Right forelimb (tissue), 1 donor: ENCODE results near the gene RAC2.

Experiments used
- DNase-seq: peaks from one replicate; pipeline ENCODE4 v3.0.0-alpha.2; 2018

Gene RAC2

GRCh38 chr22:37233751-37234631, 10.1 kb downstream of the RAC2 start:
- DNase-seq = no peak

- peak; percentile 19 for DNase-seq
Measured at GRCh38 chr22:37233371-37233750, 10.7 kb downstream of the RAC2 start.

GRCh38 chr22:37232140-37232998, 11.7 kb downstream of the RAC2 start:
- peak; percentile 29 for DNase-seq

- DNase-seq = peak; percentile 29
Measured at GRCh38 chr22:37231406-37232139, 12.5 kb downstream of the RAC2 start.

- peak; percentile 32 for DNase-seq
Measured at GRCh38 chr22:37230673-37231405, 13.2 kb downstream of the RAC2 start.

- no peak for DNase-seq
Measured at GRCh38 chr22:37229805-37230672, 14.0 kb downstream of the RAC2 start.

GRCh38 chr22:37229012-37229804, 14.9 kb downstream of the RAC2 start:
- DNase-seq = no peak

- no peak for DNase-seq
Measured at GRCh38 chr22:37228106-37229011, 15.7 kb downstream of the RAC2 start.

- no peak for DNase-seq
Measured at GRCh38 chr22:37226514-37226913, 17.6 kb downstream of the RAC2 start.

- DNase-seq = no peak
Measured at GRCh38 chr22:37226087-37226486, 18.0 kb downstream of the RAC2 start.

GRCh38 chr22:37225481-37225880, 18.6 kb downstream of the RAC2 start:
- no peak for DNase-seq

- no peak for DNase-seq
Measured at GRCh38 chr22:37224757-37225420, 19.2 kb downstream of the RAC2 start.

- no peak for DNase-seq
Measured at GRCh38 chr22:37223965-37224551, 20.0 kb downstream of the RAC2 start.

GRCh38 chr22:37222440-37222971, 21.6 kb downstream of the RAC2 start:
- DNase-seq = no peak

- DNase-seq = no peak
Measured at GRCh38 chr22:37221424-37222333, 22.4 kb downstream of the RAC2 start.

GRCh38 chr22:37220543-37220981, 23.5 kb downstream of the RAC2 start:
- DNase-seq = no peak

- DNase-seq = no peak
Measured at GRCh38 chr22:37219533-37219932, 24.5 kb downstream of the RAC2 start.
